Ureter (tissue), 1 donor: ENCODE data around the gene SCGB1D4. TPM values are rescaled to one million over a fixed set of nuclear protein-coding genes. Genes with fewer than 3 reads are reported as not detected.
A peak's percentile ranks its signal among the peaks of the same experiment; 100 is the strongest.
"Not testable (repeated sequence)": the region's sequence is repeated elsewhere in the genome, so short reads cannot be mapped to it uniquely, and the experiment has no call there.

ENCODE experiments used
- DNase-seq: peaks from one replicate; pipeline ENCODE4 v3.0.0-alpha.2; 2020; ENCODE audit warnings: low spot score
- total RNA-seq: library from RNA; stranded (reverse); gene quantifications from one replicate; pipeline ENCODE4 v1.2.4, GENCODE V29; 2023
- donor health status: DM: yes; HTN: yes; CAD: no.

SCGB1D4 gene
- total RNA-seq: not detected

- no peak for DNase-seq
Measured at GRCh38 chr11:62298975-62299374, at the start of gene SCGB1D4. Gene SCGB1D4 (minus strand): TSS chr11:62299075. CDS start chr11:62299010, 65 bp downstream.

- no peak for DNase-seq
Measured at GRCh38 chr11:62345861-62346260, 47.0 kb upstream of the SCGB1D4 start.

- no peak for DNase-seq
Measured at GRCh38 chr11:62344210-62344609, 45.3 kb upstream of the SCGB1D4 start.

- not testable (repeated sequence) for DNase-seq
Measured at GRCh38 chr11:62343646-62344190, 44.8 kb upstream of the SCGB1D4 start.

GRCh38 chr11:62341588-62341987, 42.7 kb upstream of the SCGB1D4 start:
- no peak for DNase-seq

GRCh38 chr11:62340269-62340901, 41.5 kb upstream of the SCGB1D4 start:
- DNase-seq: peak; percentile 52

GRCh38 chr11:62338218-62338617, 39.3 kb upstream of the SCGB1D4 start:
- no peak for DNase-seq

GRCh38 chr11:62337303-62338181, 38.7 kb upstream of the SCGB1D4 start, which contains the start of gene ASRGL1:
Gene ASRGL1 (plus strand): TSS chr11:62337448. CDS start chr11:62337978, 530 bp downstream.
- DNase-seq: peak; percentile 83

GRCh38 chr11:62336949-62337302, 38.1 kb upstream of the SCGB1D4 start:
- not testable (repeated sequence) for DNase-seq

- DNase-seq: no peak
Measured at GRCh38 chr11:62333768-62334167, 34.9 kb upstream of the SCGB1D4 start.

- DNase-seq: not testable (repeated sequence)
Measured at GRCh38 chr11:62331264-62331663, 32.4 kb upstream of the SCGB1D4 start.

GRCh38 chr11:62327541-62327940, 28.7 kb upstream of the SCGB1D4 start:
- DNase-seq: not testable (repeated sequence)

- not testable (repeated sequence) for DNase-seq
Measured at GRCh38 chr11:62326719-62327118, 27.8 kb upstream of the SCGB1D4 start.

GRCh38 chr11:62325781-62326180, 26.9 kb upstream of the SCGB1D4 start:
- DNase-seq: not testable (repeated sequence)

GRCh38 chr11:62324731-62325556, 26.1 kb upstream of the SCGB1D4 start:
- DNase-seq: no peak

- DNase-seq: no peak
Measured at GRCh38 chr11:62322524-62322923, 23.6 kb upstream of the SCGB1D4 start.

GRCh38 chr11:62315431-62315830, 16.6 kb upstream of the SCGB1D4 start:
- no peak for DNase-seq

- no peak for DNase-seq
Measured at GRCh38 chr11:62309991-62310390, 11.1 kb upstream of the SCGB1D4 start.

- no peak for DNase-seq
Measured at GRCh38 chr11:62307950-62308349, 9.1 kb upstream of the SCGB1D4 start.

- DNase-seq: no peak
Measured at GRCh38 chr11:62306227-62306626, 7.4 kb upstream of the SCGB1D4 start.

- DNase-seq: no peak
Measured at GRCh38 chr11:62295504-62295903, 3.4 kb downstream of the SCGB1D4 start.

GRCh38 chr11:62280452-62280851, 18.4 kb downstream of the SCGB1D4 start:
- DNase-seq: no peak
